ENCODE measurements around the gene ST7L. TPM values are rescaled to one million over a fixed set of nuclear protein-coding genes. Genes with fewer than 3 reads are reported as not detected.
A peak's percentile ranks its signal among the peaks of the same experiment; 100 is the strongest.

Gene ST7L
- total and polyA plus RNA-seq, 2 of the 4 experiments (the other 2 are of a cell fraction), result 7.7 to 14.7 TPM

GRCh38 chr1:112618114-112618720 lies 724 bp downstream of the ST7L start:
- peak overlapping the region; percentile 86 for H2AK5ac ChIP-seq (ENCODE audit: low read depth, low read length)
- H3K4me1 ChIP-seq (ENCODE audit: control insufficient read depth, insufficient read depth, low read length), result no peaks in the 10 kb centered on the region
- ATAC-seq (ENCODE audit: low read depth) (no peak; the same call in 1 of the 2 replicates), DNase-seq (peak; percentile 44)
- in situ Hi-C loops (cut with MboI; ENCODE audit: low sequenced_read_pairs), result loop anchor here (5.0 kb wide), 2 partner anchors 116 to 226 kb away; no protein-coding TSS in a partner anchor
- H2BK15ac ChIP-seq (ENCODE audit: low read depth, low read length), result peak overlapping the region; percentile 91; the same call in 2 of the 3 replicates
- TSS peak; percentile 49 for BruUV-seq (replicated peaks)
- H3K4ac ChIP-seq (ENCODE audit: low read depth, low read length), result peak overlapping the region; percentile 99
- intact Hi-C loops (cut with micrococcal nuclease), result loop anchor here (2.0 kb wide), 1 partner anchor 57 kb away; the partner anchor contains the start of gene MOV10
- peak overlapping the region; percentile 97 for H4K91ac ChIP-seq (ENCODE audit: insufficient read depth, low read depth, low read length)
- peak overlapping the region; percentile 98 for H3K56ac ChIP-seq (ENCODE audit: extremely low read depth, insufficient read depth, low read length)
- peaks cover 8% of the 10 kb centered on the region for H3K36me3 ChIP-seq (ENCODE audit: control insufficient read depth, insufficient read depth, low read length)
- ChIA-PET CTCF (interaction anchor here (0.7 to 1.2 kb wide), 5 partner anchors 9 to 227 kb away, joined by 3 to 4 read pairs (median 4); no protein-coding TSS in a partner anchor), POLR2A (ENCODE audit: unreplicated experiment) (interaction anchor here (1.0 kb wide), 1 partner anchor 56 kb away, joined by 3 read pairs; the partner anchor contains the start of gene MOV10)
- peak overlapping the region; percentile 86 for H3K4me3 ChIP-seq (ENCODE audit: insufficient read depth, low read depth, low read length)
- H3K14ac ChIP-seq (replicated peaks; ENCODE audit: low read depth, low read length), result peak overlapping the region; percentile 97
- H3K27ac ChIP-seq (ENCODE audit: insufficient read depth, low read length), result peak overlapping the region; percentile 99
- no peaks in the 10 kb centered on the region for H3K9me1 ChIP-seq (ENCODE audit: insufficient read depth, low read length)
- dilution Hi-C loops (cut with HindIII; ENCODE audit: low sequenced_read_pairs, unreplicated experiment), result no loop called here
- H2BK120ac ChIP-seq (ENCODE audit: low read depth, low read length), result peak overlapping the region; percentile 91; the same call in 1 of the 2 replicates
- peak overlapping the region; percentile 93 for H3K23ac ChIP-seq (ENCODE audit: low read depth, low read length)
- no peak overlapping the region; the same call in 1 of the 2 replicates for H3K18ac ChIP-seq (ENCODE audit: low read depth, low read length)
- peaks cover 2 to 37% of the 10 kb centered on the region in 2 experiments; a peak in 2 of 4 replicates for H3K79me1 ChIP-seq (ENCODE audit: low read depth in 1 of 2, low read length in 2 of 2)
- H3K9me3 ChIP-seq (ENCODE audit: control insufficient read depth, insufficient read depth, low read length), result no peaks in the 10 kb centered on the region
- H2BK5ac ChIP-seq (ENCODE audit: low read depth, low read length, poor library complexity, severe bottlenecking), result peak overlapping the region; percentile 97
- peak overlapping the region; percentile 97 for H3K4me2 ChIP-seq (ENCODE audit: low read depth, low read length)
- peak overlapping the region; percentile 100 for H2AK9ac ChIP-seq (replicated peaks; ENCODE audit: low read depth, low read length, poor library complexity)
- H4K5ac ChIP-seq (ENCODE audit: low read depth, low read length), result peak overlapping the region; percentile 43; the same call in 1 of the 2 replicates
- peak overlapping the region; percentile 97 for H2AFZ ChIP-seq (replicated peaks; ENCODE audit: low read length, poor library complexity)
- peak overlapping the region; percentile 99 for H3K9ac ChIP-seq (ENCODE audit: low read depth, low read length)
- TF ChIP-seq RFX5 (IDR thresholded peaks at IDR 0.05; ENCODE audit: low read depth, low read length), result no peak
- no peak for TF ChIP-seq FOS (IDR thresholded peaks at IDR 0.05; ENCODE audit: low read depth, low read length)
- no peak for TF ChIP-seq RCOR1 (IDR thresholded peaks at IDR 0.05; ENCODE audit: insufficient replicate concordance, low read length)
- no peak for TF ChIP-seq MAFK (IDR thresholded peaks at IDR 0.05; ENCODE audit: low read depth, low read length)
- no peak for TF ChIP-seq NFE2L2 (IDR thresholded peaks at IDR 0.05; ENCODE audit: low read depth, low read length)
- TF ChIP-seq POLR2A (IDR thresholded peaks at IDR 0.05; ENCODE audit: low read depth, low read length), result no peak
- TF ChIP-seq BHLHE40 (IDR thresholded peaks at IDR 0.05; ENCODE audit: low read depth, low read length), result no peak
- H3K27me3 ChIP-seq (ENCODE audit: control insufficient read depth, insufficient read depth, low read length), result no peaks in the 10 kb centered on the region
- H2BK20ac ChIP-seq (ENCODE audit: low read depth, low read length), result no peak overlapping the region
- peak overlapping the region; percentile 99 to 100 for H4K8ac ChIP-seq (ENCODE audit: low read depth in 2 of 2, low read length in 2 of 2)
- H4K20me1 ChIP-seq (ENCODE audit: insufficient read depth, low read length), result peaks cover 20% of the 10 kb centered on the region; the same call in 1 of the 2 replicates
- WGBS, 2 experiments (ENCODE audit: extremely low coverage in 2 of 2, insufficient read length in 1 of 2), result 0% methylated on average over 5 of the region's 12 CpGs; no CpG with 5 or more reads in 1 of the 2 experiments

Measured in IMR-90 (cell line).